ENCODE measurements around the gene TOP3A.

GRCh38 chr17:18353541-18353940, 38.7 kb upstream of the TOP3A start:
- TF ChIP-seq EZH2 (IDR thresholded peaks at IDR 0.05) (no peak), FOSL1 (IDR thresholded peaks at IDR 0.05; ENCODE audit: low read depth) (no peak), EZH2phosphoT487 (IDR thresholded peaks at IDR 0.05; ENCODE audit: borderline replicate concordance) (no peak)
